HFF-Myc (cell line): ENCODE data around the gene POLH.
"Not testable (repeated sequence)": the region's sequence is repeated elsewhere in the genome, so short reads cannot be mapped to it uniquely, and the experiment has no call there.

Source experiments
- DNase-seq: peaks from one replicate; pipeline ENCODE4 v3.0.0-alpha.2; 2011; ENCODE audit warnings: low read depth; ENCODE audit errors: extremely low read depth
- H3K4me3 ChIP-seq: replicated peaks from 2 replicates; pipeline ENCODE4 v1.5.1; 2011; ENCODE audit warnings: low read depth, mild to moderate bottlenecking, control low read depth, low read length
- CTCF ChIP-seq: IDR thresholded peaks from 2 replicates; pipeline ENCODE4 v1.5.1; 2012; ENCODE audit warnings: mild to moderate bottlenecking, low read depth, low read length, control low read depth; ENCODE audit errors: missing control alignments

POLH gene

GRCh38 chr6:43644940-43645612 is 69.1 kb downstream of the POLH start, which contains the start of gene RSPH9:
Gene RSPH9 (plus strand): TSS chr6:43645036. CDS start chr6:43645099, 63 bp downstream.
- no peak for DNase-seq

GRCh38 chr6:43645613-43645964 is 69.6 kb downstream of the POLH start:
- no peak for DNase-seq
- TF ChIP-seq CTCF = no peak
- peak overlapping the region; percentile 37 for H3K4me3 ChIP-seq

More at GRCh38 chr6:43644940-43645612, 69.1 kb downstream of the POLH start, which contains the start of gene RSPH9:
- H3K4me3 ChIP-seq = peak within 1 kb of the TSS; percentile 37
- TF ChIP-seq CTCF = no peak

GRCh38 chr6:43647613-43648012 is 71.6 kb downstream of the POLH start:
- no peak for TF ChIP-seq CTCF
- H3K4me3 ChIP-seq = no peak overlapping the region
- no peak for DNase-seq

GRCh38 chr6:43648248-43648647 is 72.3 kb downstream of the POLH start:
- no peak for TF ChIP-seq CTCF
- H3K4me3 ChIP-seq = no peak overlapping the region

GRCh38 chr6:43652822-43653221 is 76.8 kb downstream of the POLH start:
- H3K4me3 ChIP-seq, DNase-seq: not testable (repeated sequence)

More at GRCh38 chr6:43648248-43648647, 72.3 kb downstream of the POLH start:
- no peak for DNase-seq

GRCh38 chr6:43657221-43657802 is 81.3 kb downstream of the POLH start:
- TF ChIP-seq CTCF = no peak
- no peak for DNase-seq
- no peak overlapping the region for H3K4me3 ChIP-seq

GRCh38 chr6:43658161-43658560 is 82.2 kb downstream of the POLH start:
- no peak overlapping the region for H3K4me3 ChIP-seq
- no peak for DNase-seq
- no peak for TF ChIP-seq CTCF

GRCh38 chr6:43662948-43663347 is 87.0 kb downstream of the POLH start:
- not testable (repeated sequence) for DNase-seq, H3K4me3 ChIP-seq
